Endometrial microvascular endothelial cells (primary cell): ENCODE data around the gene NEK1. TPM values are rescaled to one million over a fixed set of nuclear protein-coding genes. Genes with fewer than 3 reads are reported as not detected.
"Not testable (repeated sequence)": the region's sequence is repeated elsewhere in the genome, so short reads cannot be mapped to it uniquely, and the experiment has no call there.

Experiments used
- in situ Hi-C: cut with HindIII; loops from 2 replicates; pipeline ENCODE4 v1.10.0; 2017; ENCODE audit warnings: low sequenced_read_pairs, low pct_unique_long_range_greater_than_20kb; ENCODE audit errors: inconsistent ontology term
- total RNA-seq: library from RNA; depleted of rRNA; stranded (reverse); fragments of >200 nt; gene quantifications from one replicate; pipeline ENCODE4 v1.2.3, GENCODE V29; 2015; ENCODE audit errors: inconsistent ontology term

The NEK1 gene
- total RNA-seq, 1 donor from 2014 or later = 4.4 TPM

DNA sequence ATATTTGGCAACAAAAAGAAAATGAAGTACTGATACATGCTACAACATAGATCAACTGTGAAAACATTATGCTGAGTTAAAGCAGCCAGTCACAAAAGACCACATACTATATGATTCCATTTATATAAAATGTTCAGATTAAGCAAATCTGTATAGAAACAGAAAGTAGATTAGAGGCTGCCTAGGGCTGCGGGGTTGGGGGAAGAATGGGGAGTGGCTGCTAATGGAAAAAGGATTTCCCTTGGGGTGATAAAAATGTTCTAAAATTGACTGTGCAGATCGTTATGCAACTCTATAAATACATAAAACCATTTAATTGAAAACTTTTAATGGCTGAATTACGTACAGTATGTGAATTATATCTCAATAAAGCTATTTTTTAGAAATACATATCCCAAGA lies 46.8 kb downstream of the NEK1 start:
- in situ Hi-C loops = no loop called here

DNA sequence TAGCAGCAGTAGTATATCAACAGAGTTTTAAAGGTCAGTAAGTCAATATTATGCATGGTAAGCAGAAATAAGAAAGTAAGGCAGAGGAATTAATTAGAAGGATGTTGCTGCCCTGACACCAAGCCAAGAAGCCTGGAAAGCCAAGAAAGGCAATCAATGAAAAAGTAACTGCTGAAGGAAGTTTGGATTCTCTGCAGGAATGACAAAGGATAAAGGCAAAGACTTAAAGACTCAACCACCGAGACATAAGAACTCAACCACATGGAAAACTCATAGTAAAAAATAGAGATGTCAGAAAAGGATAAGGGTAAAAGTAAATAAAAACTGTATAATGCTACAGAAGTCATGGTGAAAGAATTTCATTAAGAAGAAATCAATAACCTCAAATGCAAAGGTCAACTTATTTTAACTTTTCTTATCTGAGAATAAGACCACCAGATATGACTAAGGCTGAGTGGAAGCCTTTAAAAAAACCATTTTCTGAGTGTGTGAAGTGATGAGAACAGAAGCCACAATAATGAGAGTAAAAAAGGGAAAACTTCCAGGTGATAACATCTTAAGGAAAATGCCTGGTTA lies 55.2 kb downstream of the NEK1 start:
- in situ Hi-C loops = no loop called here

- in situ Hi-C loops = not testable (repeated sequence)
Observed at GRCh38 chr4:169546548-169546947, 65.8 kb downstream of the NEK1 start.

GRCh38 chr4:169540774-169541173 lies 71.6 kb downstream of the NEK1 start:
- in situ Hi-C loops = no loop called here

GRCh38 chr4:169530048-169530447 lies 82.3 kb downstream of the NEK1 start:
- in situ Hi-C loops = no loop called here

GRCh38 chr4:169523796-169524195 lies 88.6 kb downstream of the NEK1 start:
- in situ Hi-C loops = no loop called here

DNA sequence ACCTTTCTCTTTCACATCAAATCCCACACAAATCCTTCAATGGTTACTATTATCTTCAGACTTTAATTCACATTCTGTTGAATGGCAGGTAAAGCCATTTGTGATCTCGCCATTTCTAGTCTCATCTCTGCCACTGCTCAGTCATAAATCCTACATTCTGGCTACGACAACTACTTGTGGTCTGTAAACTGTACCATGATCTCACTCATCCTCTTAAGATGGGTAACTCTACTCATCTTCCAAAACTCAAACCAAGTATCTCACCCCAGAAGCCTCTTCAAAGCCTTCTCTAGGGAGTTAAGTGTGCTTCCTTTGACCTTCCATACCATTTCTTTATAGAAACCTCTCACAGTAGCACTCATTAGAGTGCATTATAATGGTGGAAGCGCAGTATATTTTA lies 101.8 kb downstream of the NEK1 start:
- in situ Hi-C loops = no loop called here

GRCh38 chr4:169506903-169507302 lies 105.5 kb downstream of the NEK1 start:
- in situ Hi-C loops = no loop called here

DNA sequence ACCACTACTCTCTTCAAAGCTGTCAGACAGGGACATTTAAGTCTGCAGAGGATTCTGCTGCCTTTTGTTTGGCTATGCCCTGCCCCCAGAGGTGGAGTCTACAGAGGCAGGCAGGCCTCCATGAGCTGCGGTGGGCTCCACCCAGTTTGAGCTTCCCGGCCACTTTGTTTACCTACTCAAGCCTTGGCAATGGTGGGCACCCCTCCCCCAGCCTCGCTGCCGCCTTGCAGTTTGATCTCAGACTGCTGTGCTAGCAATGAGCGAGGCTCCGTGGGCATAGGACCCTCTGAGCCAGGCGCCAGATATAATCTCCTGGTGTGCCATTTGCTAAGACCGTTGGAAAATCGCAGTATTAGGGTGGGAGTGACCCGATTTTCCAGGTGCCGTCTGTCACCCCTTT lies 112.5 kb downstream of the NEK1 start:
- in situ Hi-C loops = not testable (repeated sequence)

GRCh38 chr4:169494234-169494633 lies 118.1 kb downstream of the NEK1 start:
- in situ Hi-C loops = not testable (repeated sequence)

DNA sequence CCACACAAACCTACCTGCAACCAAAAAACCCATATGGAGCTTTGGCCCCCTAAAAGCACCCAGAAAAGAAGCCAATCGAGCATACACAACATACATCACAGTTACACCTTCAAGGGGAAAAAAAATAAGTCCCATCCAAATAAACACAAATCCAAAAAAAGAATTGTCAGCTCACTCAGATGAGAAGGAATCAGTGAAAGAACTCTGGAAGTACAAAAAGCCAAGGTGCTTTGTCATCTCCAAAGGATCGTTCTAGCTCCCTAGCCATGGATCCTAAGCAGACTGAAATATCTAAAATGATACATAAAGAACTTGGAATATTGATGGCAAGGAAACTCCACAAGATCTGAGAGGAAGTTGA lies 119.2 kb downstream of the NEK1 start:
- in situ Hi-C loops = no loop called here

DNA sequence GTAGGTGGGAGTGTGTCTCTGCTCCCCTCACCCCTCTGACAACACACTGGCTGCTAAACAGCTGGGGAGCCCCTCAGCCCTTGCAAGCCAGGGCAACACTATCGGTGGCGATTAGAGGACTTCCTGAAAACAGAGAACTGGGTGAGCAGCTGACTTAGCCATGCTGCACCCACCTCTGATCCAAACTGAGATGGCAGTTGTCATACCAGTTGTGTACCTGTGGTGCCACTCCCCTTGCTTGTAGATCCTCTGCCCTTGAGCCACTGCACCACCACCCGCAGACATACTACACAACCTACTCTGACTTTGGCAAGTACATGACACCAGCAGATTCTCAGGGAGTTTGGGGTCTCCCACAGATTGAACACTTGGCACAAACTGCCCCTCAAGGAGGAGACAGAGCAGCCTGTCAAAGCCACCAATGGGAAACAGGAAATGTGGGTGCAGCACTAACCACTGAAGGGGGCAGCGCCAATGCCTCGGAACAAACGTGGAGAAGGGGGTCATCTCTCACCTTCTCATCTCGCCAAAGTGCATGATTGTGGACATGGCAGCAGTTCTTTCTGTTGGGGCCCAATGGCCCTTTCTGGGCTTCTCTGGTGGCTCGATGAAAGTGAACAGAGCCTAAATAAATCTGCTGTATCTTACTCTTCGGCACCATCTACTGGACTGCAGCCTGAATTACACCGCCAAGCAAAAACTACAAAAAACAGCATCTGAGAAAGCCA lies 119.8 kb downstream of the NEK1 start:
- in situ Hi-C loops = no loop called here

DNA sequence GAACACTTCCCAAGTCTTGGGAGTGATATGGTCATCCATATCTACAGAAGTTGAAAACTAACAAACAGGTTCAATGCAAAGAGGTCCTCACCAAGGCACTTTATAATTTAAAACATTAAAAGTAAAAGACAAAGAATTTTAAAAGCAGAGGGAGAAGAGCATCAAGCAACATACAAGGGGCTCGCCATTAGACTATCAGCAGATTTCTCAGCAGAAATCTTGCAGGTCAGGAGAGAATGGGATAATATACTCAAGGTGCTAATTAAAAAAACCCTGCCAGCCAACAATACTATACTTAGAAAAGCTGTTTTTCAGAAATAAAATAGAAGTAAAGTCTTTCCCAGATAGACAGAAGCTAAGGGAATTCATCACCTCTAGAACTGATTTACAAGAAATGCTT lies 121.2 kb downstream of the NEK1 start:
- in situ Hi-C loops = no loop called here

GRCh38 chr4:169489306-169489705 lies 123.1 kb downstream of the NEK1 start:
- in situ Hi-C loops = loop anchor here (10.0 kb wide), 1 partner anchor 565 kb away; no protein-coding TSS in a partner anchor

- in situ Hi-C loops = loop anchor here (10.0 kb wide), 1 partner anchor 561 kb away; no protein-coding TSS in a partner anchor
Observed at GRCh38 chr4:169485791-169486742, 126.3 kb downstream of the NEK1 start.

DNA sequence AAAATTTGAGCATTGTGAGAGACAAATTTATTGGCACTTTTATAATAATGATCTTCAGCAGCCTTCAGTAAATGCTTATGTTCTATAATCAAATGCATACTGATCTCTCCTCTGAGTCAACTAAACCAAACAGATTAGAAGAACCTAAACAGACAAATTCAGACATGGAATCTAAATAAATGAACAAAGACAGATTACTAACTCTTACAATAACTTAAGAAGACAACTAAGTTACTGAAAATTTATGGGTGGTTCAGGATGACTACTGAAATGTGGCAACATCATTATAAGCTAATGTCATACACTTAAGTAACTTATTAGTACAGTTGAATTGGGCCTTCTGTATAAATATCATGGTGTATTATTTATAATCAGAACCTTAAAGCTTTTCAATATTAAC lies 127.3 kb downstream of the NEK1 start:
- in situ Hi-C loops = loop anchor here (10.0 kb wide), 1 partner anchor 560 kb away; no protein-coding TSS in a partner anchor

DNA sequence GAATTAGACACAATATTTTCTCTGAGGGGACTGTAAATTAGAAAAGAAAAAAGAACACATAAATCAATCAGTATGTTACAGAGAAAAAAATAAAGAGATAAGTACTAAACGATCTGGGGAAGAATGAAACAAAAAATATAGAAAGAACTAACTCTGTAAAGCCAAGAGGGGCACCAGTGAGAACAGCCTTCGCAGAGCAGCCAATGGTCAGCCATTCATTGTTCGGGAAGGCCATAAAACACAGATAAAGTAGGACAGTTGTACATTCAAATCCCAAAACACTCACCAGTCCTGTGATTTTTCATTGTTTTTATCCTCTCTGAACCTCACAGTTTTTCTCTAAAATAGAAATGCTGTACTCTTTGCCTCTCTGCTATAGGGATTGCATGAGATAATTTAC lies 127.9 kb downstream of the NEK1 start:
- in situ Hi-C loops = loop anchor here (10.0 kb wide), 1 partner anchor 560 kb away; no protein-coding TSS in a partner anchor

GRCh38 chr4:169464080-169464479 lies 148.3 kb downstream of the NEK1 start:
- in situ Hi-C loops = no loop called here

GRCh38 chr4:169460081-169460480 lies 152.3 kb downstream of the NEK1 start:
- in situ Hi-C loops = no loop called here
